ENCODE measurements around the gene C15orf40.

The C15orf40 gene

DNA sequence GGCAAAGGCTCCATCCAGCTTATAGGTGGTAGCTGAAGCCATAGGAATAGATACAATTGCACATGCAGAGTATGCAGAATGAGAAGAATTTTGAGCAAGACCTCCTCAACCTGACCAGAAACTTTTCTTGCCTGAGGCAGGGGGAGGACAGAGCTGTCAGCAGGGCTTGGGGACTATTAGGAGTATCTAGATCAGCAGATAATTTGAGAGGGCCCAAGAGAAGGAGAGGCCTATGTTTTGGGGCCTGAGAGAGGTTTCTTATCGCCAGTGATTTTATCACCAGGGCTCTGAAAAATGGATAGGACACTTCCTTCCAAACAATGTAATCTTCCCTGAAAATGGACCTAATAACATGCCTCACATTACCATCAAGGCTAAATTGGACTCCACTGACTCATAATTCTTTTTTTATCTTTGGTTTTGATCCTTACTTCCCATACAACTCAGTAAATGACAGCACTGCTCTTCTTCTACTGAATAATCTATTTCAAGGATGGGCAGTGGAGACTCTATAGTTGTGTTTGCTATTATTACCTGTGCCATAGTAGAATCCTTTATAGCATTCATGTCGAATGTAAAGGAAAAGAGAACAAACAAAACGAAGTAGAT is 41.3 kb downstream of the C15orf40 start:
- H3K4me3 ChIP-seq (replicated peaks; ENCODE audit: low read depth, low read length), result no peak overlapping the region
- TF ChIP-seq, protein P1, sequence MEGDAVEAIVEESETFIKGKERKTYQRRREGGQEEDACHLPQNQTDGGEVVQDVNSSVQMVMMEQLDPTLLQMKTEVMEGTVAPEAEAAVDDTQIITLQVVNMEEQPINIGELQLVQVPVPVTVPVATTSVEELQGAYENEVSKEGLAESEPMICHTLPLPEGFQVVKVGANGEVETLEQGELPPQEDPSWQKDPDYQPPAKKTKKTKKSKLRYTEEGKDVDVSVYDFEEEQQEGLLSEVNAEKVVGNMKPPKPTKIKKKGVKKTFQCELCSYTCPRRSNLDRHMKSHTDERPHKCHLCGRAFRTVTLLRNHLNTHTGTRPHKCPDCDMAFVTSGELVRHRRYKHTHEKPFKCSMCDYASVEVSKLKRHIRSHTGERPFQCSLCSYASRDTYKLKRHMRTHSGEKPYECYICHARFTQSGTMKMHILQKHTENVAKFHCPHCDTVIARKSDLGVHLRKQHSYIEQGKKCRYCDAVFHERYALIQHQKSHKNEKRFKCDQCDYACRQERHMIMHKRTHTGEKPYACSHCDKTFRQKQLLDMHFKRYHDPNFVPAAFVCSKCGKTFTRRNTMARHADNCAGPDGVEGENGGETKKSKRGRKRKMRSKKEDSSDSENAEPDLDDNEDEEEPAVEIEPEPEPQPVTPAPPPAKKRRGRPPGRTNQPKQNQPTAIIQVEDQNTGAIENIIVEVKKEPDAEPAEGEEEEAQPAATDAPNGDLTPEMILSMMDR (IDR thresholded peaks at IDR 0.05; ENCODE audit: low read depth, low read length, missing control alignments), result no peak
- no peak for DNase-seq (ENCODE audit: extremely low read depth, low read depth)

DNA sequence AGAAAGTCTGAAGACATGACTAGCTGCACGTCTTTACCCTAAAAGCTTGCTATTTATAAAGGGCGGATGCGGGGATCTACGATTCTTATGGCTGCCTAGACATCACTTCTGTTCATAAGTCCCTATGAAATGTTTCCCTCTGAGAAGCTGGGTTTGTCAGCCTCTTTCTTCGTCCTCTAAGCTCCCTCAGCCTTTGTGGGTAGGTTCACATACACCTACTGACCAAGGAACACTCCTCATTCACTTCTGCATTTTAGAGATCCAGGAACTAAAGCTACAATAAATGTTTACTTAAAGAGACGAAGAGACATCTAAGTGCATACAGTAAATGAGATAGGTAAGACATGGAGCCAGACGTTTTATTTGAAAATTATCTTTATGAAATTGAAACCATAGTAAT is 42.1 kb downstream of the C15orf40 start:
- no peak for DNase-seq (ENCODE audit: extremely low read depth, low read depth)
- TF ChIP-seq, protein P1 (IDR thresholded peaks at IDR 0.05; ENCODE audit: low read depth, low read length, missing control alignments), result no peak
- no peak overlapping the region for H3K4me3 ChIP-seq (replicated peaks; ENCODE audit: low read depth, low read length)

DNA sequence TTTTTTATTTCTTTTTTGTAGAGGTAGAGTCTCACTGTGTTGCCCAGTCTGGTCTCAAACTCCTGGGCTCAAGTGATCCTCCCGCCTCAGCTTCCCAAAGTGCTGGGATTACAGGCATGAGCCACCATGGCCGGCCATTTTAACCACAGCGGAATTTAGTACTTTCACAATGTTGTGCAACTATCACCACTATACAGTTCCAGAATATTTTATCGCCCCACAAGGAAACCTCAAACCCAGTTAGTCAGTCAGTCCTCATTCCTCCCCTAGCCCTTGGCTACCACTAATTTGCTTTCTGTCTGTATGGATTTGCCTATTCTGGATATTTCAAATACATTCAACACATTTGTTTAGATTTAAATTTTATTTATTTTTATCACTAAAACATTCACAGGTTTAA is 43.4 kb downstream of the C15orf40 start:
- no peak overlapping the region for H3K4me3 ChIP-seq (replicated peaks; ENCODE audit: low read depth, low read length)
- DNase-seq (ENCODE audit: extremely low read depth, low read depth), result no peak
- TF ChIP-seq, protein P1 (IDR thresholded peaks at IDR 0.05; ENCODE audit: low read depth, low read length, missing control alignments), result no peak

DNA sequence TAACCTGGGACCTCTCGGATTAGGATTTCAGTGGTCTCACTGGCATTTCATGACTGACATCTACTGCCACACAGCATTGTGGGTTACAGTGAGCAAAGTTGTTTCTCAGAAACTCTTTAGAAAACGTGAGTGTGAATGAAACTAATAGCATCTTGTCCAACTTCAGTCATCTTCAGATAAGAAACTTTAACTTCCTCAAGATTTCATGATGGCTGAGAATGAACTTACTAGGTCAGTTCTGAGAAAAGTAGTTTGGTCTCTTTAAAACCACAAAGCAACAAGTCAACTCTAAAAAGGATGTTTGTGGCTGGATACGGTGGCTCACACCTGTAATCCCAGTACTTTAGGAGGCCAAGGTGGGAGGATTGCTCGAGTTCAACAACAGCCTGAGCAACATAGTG is 44.8 kb downstream of the C15orf40 start:
- TF ChIP-seq, protein P1 (IDR thresholded peaks at IDR 0.05; ENCODE audit: low read depth, low read length, missing control alignments), result no peak
- no peak overlapping the region for H3K4me3 ChIP-seq (replicated peaks; ENCODE audit: low read depth, low read length)
- no peak for DNase-seq (ENCODE audit: extremely low read depth, low read depth)

DNA sequence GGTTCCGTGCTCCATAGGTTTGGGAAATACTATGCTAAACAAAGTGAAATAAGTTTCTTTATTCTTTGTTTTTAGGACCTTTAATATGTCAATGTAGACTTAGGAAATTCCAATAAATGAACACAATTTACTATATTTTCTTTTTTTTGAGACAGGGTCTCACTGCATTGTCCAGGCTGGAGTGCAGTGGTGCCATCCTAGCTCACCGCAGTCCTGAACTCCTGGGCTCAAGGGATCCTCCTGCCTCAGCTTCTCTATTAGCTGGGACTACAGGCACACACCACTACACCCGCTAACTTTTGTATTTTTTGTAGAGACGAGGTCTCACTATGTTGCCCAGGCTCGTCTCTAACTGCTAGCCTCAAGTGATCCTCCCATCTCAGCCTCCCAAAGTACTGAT is 46.5 kb downstream of the C15orf40 start:
- no peak for DNase-seq (ENCODE audit: extremely low read depth, low read depth)
- no peak overlapping the region for H3K4me3 ChIP-seq (replicated peaks; ENCODE audit: low read depth, low read length)
- TF ChIP-seq, protein P1 (IDR thresholded peaks at IDR 0.05; ENCODE audit: low read depth, low read length, missing control alignments), result no peak

DNA sequence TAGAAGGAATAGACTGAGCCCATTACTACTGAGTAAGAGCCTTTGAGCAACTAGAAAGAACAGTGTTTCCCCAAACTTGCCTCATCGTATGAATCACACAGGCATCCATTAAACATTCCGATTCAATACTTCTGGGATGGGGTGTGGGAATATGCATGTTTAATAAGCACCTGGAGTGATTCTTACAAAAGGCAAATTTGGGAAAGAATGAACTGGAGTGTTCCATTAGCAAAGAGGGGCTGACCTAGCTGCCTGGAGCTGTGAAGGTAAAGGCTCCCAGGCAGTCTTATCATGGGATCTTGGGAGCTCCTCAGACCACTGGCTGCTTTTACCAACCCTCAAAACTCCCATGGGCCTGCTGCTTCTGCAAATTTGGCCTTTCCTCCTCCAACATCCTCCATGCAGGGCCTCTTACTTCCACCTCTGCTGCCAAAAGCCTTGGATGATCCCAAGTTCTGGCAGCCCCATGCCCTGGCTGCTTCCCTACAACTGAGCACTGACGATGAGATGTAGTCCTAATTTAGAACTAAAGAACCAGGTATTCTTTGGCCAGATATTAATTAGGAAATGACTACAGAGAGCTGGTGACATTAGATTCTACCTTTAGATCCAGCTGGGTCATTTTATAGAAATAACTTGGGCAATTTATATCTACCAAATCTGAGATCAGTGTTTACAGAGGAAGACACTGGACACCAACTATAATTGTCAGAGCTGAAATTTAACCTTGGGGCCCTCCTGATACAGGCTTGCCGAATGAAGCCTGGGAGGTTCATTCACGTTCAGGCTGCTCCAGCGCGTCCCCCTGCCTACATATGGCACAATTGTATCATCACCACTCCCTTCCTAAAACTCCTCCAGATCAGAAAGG is 47.7 kb downstream of the C15orf40 start:
- TF ChIP-seq, protein P1 (IDR thresholded peaks at IDR 0.05; ENCODE audit: low read depth, low read length, missing control alignments), result no peak
- no peak for DNase-seq (ENCODE audit: extremely low read depth, low read depth)
- H3K4me3 ChIP-seq (replicated peaks; ENCODE audit: low read depth, low read length), result no peak overlapping the region

Measured in HFF-Myc (cell line).